HepG2 (cell line): Measurements from ENCODE around the gene HYLS1. TPM values are rescaled to one million over a fixed set of nuclear protein-coding genes. Genes with fewer than 3 reads are reported as not detected.
A peak's percentile ranks its signal among the peaks of the same experiment; 100 is the strongest.

Experiments
- ATAC-seq: fragments of 200-7000 bp; cut with Tn5 transposase; 3 replicates; pipeline ENCODE4 v1.9.1; 2020; ENCODE audit warnings: mild to moderate bottlenecking, moderate library complexity
- BruUV-seq: library from RNA; stranded (reverse); fragments of 400-500 nt; replicated peaks from 2 replicates; lab custom pipeline; 2021; lab: Mats Ljungman, UMichigan
- CTCF ChIA-PET: fragments of 300-600 bp; formaldehyde crosslinking; extraction: SDS; loops from one replicate; lab custom pipeline; 2021; ENCODE audit warnings: low total read pairs, inconsistent platforms, low intra/inter-chr PET ratio; lab: Yijun Ruan, JAX
- POLR2A ChIA-PET: fragments of 350-600 bp; sonication (Branson Sonifier 250); formaldehyde crosslinking; loops from one replicate; lab custom pipeline; 2020; ENCODE audit warnings: antibody characterized with exemption, inconsistent platforms; lab: Yijun Ruan, JAX
- DNase-seq: peaks from one replicate; pipeline ENCODE4 v3.0.0-alpha.2; 2015; ENCODE audit warnings: low spot score
- FAIRE-seq: peaks from 3 replicates; lab custom pipeline; 2011; peaks lifted over from hg19 to GRCh38; lab: Jason Lieb, UNC
- H2AFZ ChIP-seq: one replicate; pipeline ENCODE4 v1.6.1; 2011; ENCODE audit warnings: low read length, inconsistent platforms
- H3K27ac ChIP-seq: fragments of 300-600 bp; 3 replicates; pipeline ENCODE4 v1.8.0; 2011; ENCODE audit warnings: mixed run types, mild to moderate bottlenecking, mixed read lengths, low read length, inconsistent platforms; ENCODE audit not compliant: insufficient read depth; ENCODE audit errors: extremely low read length
- H3K27me3 ChIP-seq, 2 experiments: fragments of 200-600 bp in 1 of 2; 2 replicates in 1 of 2; 3 replicates in 1 of 2; pipeline versions ENCODE4 v1.6.0 to v1.8.0; 2011; ENCODE audit warnings: low read length in 2 of 2, mild to moderate bottlenecking in 2 of 2, moderate library complexity in 2 of 2, inconsistent platforms in 1 of 2; ENCODE audit not compliant: insufficient read depth in 2 of 2, control insufficient read depth in 1 of 2
- H3K36me3 ChIP-seq, 2 experiments: fragments of 200-600 bp in 1 of 2; replicated peaks in 1 of 2; 2 replicates in 1 of 2; 3 replicates in 1 of 2; pipeline versions ENCODE4 v1.5.1 to v1.8.0; 2011; ENCODE audit warnings: low read length in 2 of 2, inconsistent platforms in 1 of 2; ENCODE audit not compliant: insufficient read depth in 2 of 2, control insufficient read depth in 1 of 2
- H3K4me1 ChIP-seq: 2 replicates; pipeline ENCODE4 v1.5.1; 2012; ENCODE audit warnings: low read length, inconsistent platforms; ENCODE audit not compliant: insufficient read depth
- H3K4me2 ChIP-seq: 2 replicates; pipeline ENCODE4 v1.6.0; 2011; ENCODE audit warnings: low read depth, low read length, inconsistent platforms
- H3K4me3 ChIP-seq, 3 experiments: fragments of 200-600 bp in 1 of 3; sonication (generic), shearing (Covaris generic) in 1 of 3; replicated peaks in 1 of 3; 2 replicates each; pipeline ENCODE4 v1.5.1; 2011 to 2016; ENCODE audit warnings: low read length in 3 of 3, inconsistent platforms in 2 of 3, low read depth in 2 of 3, mild to moderate bottlenecking in 2 of 3, control low read depth in 1 of 3, mixed read lengths in 1 of 3; ENCODE audit not compliant: insufficient read depth in 1 of 3
- H3K79me2 ChIP-seq: one replicate; pipeline ENCODE4 v1.6.1; 2011; ENCODE audit warnings: low read length, inconsistent platforms; ENCODE audit not compliant: insufficient read depth
- H3K9ac ChIP-seq: 2 replicates; pipeline ENCODE4 v1.6.0; 2011; ENCODE audit warnings: mild to moderate bottlenecking, low read depth, low read length, inconsistent platforms; ENCODE audit not compliant: insufficient read depth
- H3K9me3 ChIP-seq: 2 replicates; pipeline ENCODE4 v1.5.1; 2012; ENCODE audit warnings: mild to moderate bottlenecking, low read length
- H4K20me1 ChIP-seq: 2 replicates; pipeline ENCODE4 v1.6.0; 2011; ENCODE audit warnings: inconsistent platforms, mild to moderate bottlenecking, low read length, moderate library complexity; ENCODE audit not compliant: insufficient read depth
- E2F5 ChIP-seq: sonication (generic); formaldehyde crosslinking; conservative IDR thresholded peaks from 2 replicates; pipeline ENCODE4 v1.4.0; 2020; ENCODE audit warnings: missing genetic modification reagents
- NFKB2 ChIP-seq: sonication (generic); formaldehyde crosslinking; IDR thresholded peaks from 2 replicates; pipeline ENCODE4 v1.4.0; 2020; ENCODE audit warnings: missing genetic modification reagents, borderline replicate concordance
- POLR2AphosphoS2 ChIP-seq: IDR thresholded peaks from 2 replicates; pipeline ENCODE4 v1.6.1; 2011; ENCODE audit warnings: low read depth, low read length, improper control_type of control experiment
- SOX13 ChIP-seq, 3 experiments: fragments of 450-650 bp in 1 of 3; sonication (generic) in 1 of 3; formaldehyde crosslinking in 1 of 3; IDR thresholded peaks in 2 of 3; conservative IDR thresholded peaks in 1 of 3; 2 replicates each; pipeline versions ENCODE4 v1.5.0 to v1.6.1; 2016 to 2020; ENCODE audit warnings: antibody characterized with exemption in 1 of 3, mild to moderate bottlenecking in 1 of 3, missing compliant biosample characterization in 1 of 3, missing genetic modification reagents in 1 of 3, moderate library complexity in 1 of 3
- SP140L ChIP-seq: sonication (generic); formaldehyde crosslinking; IDR thresholded peaks from 2 replicates; pipeline ENCODE4 v1.4.0; 2020; ENCODE audit warnings: missing genetic modification reagents, borderline replicate concordance
- TEAD2 ChIP-seq: sonication (generic); formaldehyde crosslinking; IDR thresholded peaks from 2 replicates; pipeline ENCODE4 v1.9.0; 2021; ENCODE audit warnings: missing genetic modification reagents
- ZBTB10 ChIP-seq: sonication (generic); formaldehyde crosslinking; IDR thresholded peaks from 2 replicates; pipeline ENCODE4 v1.4.0; 2020; ENCODE audit warnings: missing genetic modification reagents, borderline replicate concordance
- ZNF225 ChIP-seq: sonication (generic); formaldehyde crosslinking; IDR thresholded peaks from 2 replicates; pipeline ENCODE4 v1.4.0; 2020; ENCODE audit warnings: mild to moderate bottlenecking, missing genetic modification reagents
- ZNF329 ChIP-seq: sonication (generic); formaldehyde crosslinking; IDR thresholded peaks from 2 replicates; pipeline ENCODE4 v1.9.0; 2021; ENCODE audit warnings: low read depth, mild to moderate bottlenecking, missing genetic modification reagents
- ZNF343 ChIP-seq: sonication (generic); formaldehyde crosslinking; IDR thresholded peaks from 2 replicates; pipeline ENCODE4 v1.4.0; 2020; ENCODE audit warnings: mild to moderate bottlenecking, missing genetic modification reagents
- ZNF605 ChIP-seq: sonication (generic); formaldehyde crosslinking; IDR thresholded peaks from 2 replicates; pipeline ENCODE4 v1.8.0; 2022; ENCODE audit warnings: mild to moderate bottlenecking, missing genetic modification reagents
- ZNF629 ChIP-seq: sonication (generic); formaldehyde crosslinking; conservative IDR thresholded peaks from 2 replicates; pipeline ENCODE4 v1.5.0; 2020; ENCODE audit warnings: missing genetic modification reagents
- ZNF670 ChIP-seq: sonication (generic); formaldehyde crosslinking; IDR thresholded peaks from 2 replicates; pipeline ENCODE4 v1.8.0; 2022; ENCODE audit warnings: mild to moderate bottlenecking, missing genetic modification reagents, borderline replicate concordance
- ZNF747 ChIP-seq: sonication (generic); formaldehyde crosslinking; IDR thresholded peaks from 2 replicates; pipeline ENCODE4 v1.8.1; 2023; ENCODE audit warnings: missing genetic modification reagents, mild to moderate bottlenecking, borderline replicate concordance
- ZSCAN25 ChIP-seq: sonication (generic); formaldehyde crosslinking; IDR thresholded peaks from 2 replicates; pipeline ENCODE4 v1.8.0; 2022; ENCODE audit warnings: mild to moderate bottlenecking, missing genetic modification reagents
- ZSCAN9 ChIP-seq: IDR thresholded peaks from 2 replicates; pipeline ENCODE4 v1.6.1; 2016; ENCODE audit warnings: borderline replicate concordance
- WGBS: methylation state at CpG from one replicate; pipeline ENCODE4 v1.1.6; 2017; ENCODE audit warnings: low lambda C conversion rate; 5-methylcytosine and 5-hydroxymethylcytosine counted together
- in situ Hi-C: cut with HindIII; loops from 2 replicates; pipeline ENCODE4 v1.10.0; 2017; ENCODE audit warnings: low pct_unique_long_range_greater_than_20kb; ENCODE audit not compliant: extremely low pct_ligation_motif_present
- intact Hi-C: fragments of 100-400 bp; cut with micrococcal nuclease; formaldehyde crosslinking; loops from one replicate; pipeline ENCODE4 v1.10.0; 2022; ENCODE audit not compliant: unreplicated experiment
- polyA plus RNA-seq, 8 experiments: library from polyadenylated mRNA; depleted of rRNA in 3 of 8; stranded (reverse) in 7 of 8; unstranded in 1 of 8; fragments of >200 nt; fragmentation: Illumina TruSeq in 4 of 8; extraction: Trizol in 4 of 8; gene quantifications; 2 replicates each; pipeline versions ENCODE4 v1.2.1 to v1.2.3, GENCODE V29; 2011 to 2016; ENCODE audit warnings: low read depth in 4 of 8, missing spikeins in 1 of 8, mixed read lengths in 1 of 8; ENCODE audit not compliant: insufficient read depth in 1 of 8
- total RNA-seq, 5 experiments: library from RNA; depleted of rRNA; stranded (reverse); fragments of >200 nt; fragmentation: Illumina TruSeq; extraction: Trizol; gene quantifications; 2 replicates each; pipeline ENCODE4 v1.2.3, GENCODE V29; 2016; ENCODE audit warnings: low read depth in 1 of 5
- TF ChIP-seq, protein P1 (sequence below): sonication (generic); formaldehyde crosslinking; IDR thresholded peaks from 2 replicates; pipeline ENCODE4 v1.5.0; 2020; ENCODE audit warnings: mild to moderate bottlenecking, low read depth, missing genetic modification reagents, borderline replicate concordance
- TF ChIP-seq, protein P2 (sequence below): sonication (generic); formaldehyde crosslinking; IDR thresholded peaks from 2 replicates; pipeline ENCODE4 v1.4.0; 2020; ENCODE audit warnings: missing genetic modification reagents

The HYLS1 gene
- total and polyA plus RNA-seq, 2 of the 13 experiments (the other 11 are each of a cell fraction or from before 2014, with no cell fraction given) = 1.3 to 3.8 TPM

- Histone ChIP-seq H3K27ac (no peak overlapping the region), H3K9ac (no peak overlapping the region), H3K4me2 (peak overlapping the region; percentile 56), H4K20me1 (no peaks in the 10 kb centered on the region), H3K79me2 (no peaks in the 10 kb centered on the region), H2AFZ (no peak overlapping the region), H3K36me3 (no peaks in the 10 kb centered on the region), H3K4me3 (peak overlapping the region in 1 of 3 experiments; percentile 41; a peak in 1 of 6 replicates), H3K27me3 (peaks cover 0 to 3% of the 10 kb centered on the region in 2 experiments; a peak in 1 of 5 replicates), H3K9me3 (no peaks in the 10 kb centered on the region), H3K4me1 (peaks cover 68% of the 10 kb centered on the region)
- CTCF ChIA-PET = no interaction called here
- ATAC-seq (no peak), DNase-seq (no peak), FAIRE-seq (no peak)
- intact Hi-C loops (no loop called here), in situ Hi-C loops (no loop called here)
- POLR2A ChIA-PET = interaction anchor here (1.4 kb wide), 1 partner anchor 242 kb away, joined by 4 read pairs; no protein-coding TSS in a partner anchor
- 28% methylated on average over 14 of the region's 15 CpGs for WGBS
- BruUV-seq = no TSS peak
- TF ChIP-seq ZNF670 (CRISPR knock-in tag) = no peak
- TF ChIP-seq ZNF329 (CRISPR knock-in tag) = no peak
- TF ChIP-seq POLR2AphosphoS2 = no peak
- no peak for TF ChIP-seq ZNF343 (CRISPR knock-in tag)
- TF ChIP-seq ZSCAN9 = no peak
- no peak for TF ChIP-seq ZNF225
- no peak for TF ChIP-seq ZNF605 (CRISPR knock-in tag)
- TF ChIP-seq ZBTB10 (CRISPR knock-in tag) = no peak
- TF ChIP-seq SP140L = no peak
- TF ChIP-seq SOX13 (IDR thresholded peaks at IDR 0.05) = no peak
- no peak for TF ChIP-seq SOX13 (CRISPR knock-in tag; conservative IDR thresholded peaks at IDR 0.05 in 1 of 2, IDR thresholded peaks at IDR 0.05 in 1 of 2)
- TF ChIP-seq ZNF747 (CRISPR knock-in tag) = no peak
- TF ChIP-seq, protein P1, sequence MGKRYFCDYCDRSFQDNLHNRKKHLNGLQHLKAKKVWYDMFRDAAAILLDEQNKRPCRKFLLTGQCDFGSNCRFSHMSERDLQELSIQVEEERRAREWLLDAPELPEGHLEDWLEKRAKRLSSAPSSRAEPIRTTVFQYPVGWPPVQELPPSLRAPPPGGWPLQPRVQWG (CRISPR knock-in tag) = no peak
- TF ChIP-seq, protein P2, sequence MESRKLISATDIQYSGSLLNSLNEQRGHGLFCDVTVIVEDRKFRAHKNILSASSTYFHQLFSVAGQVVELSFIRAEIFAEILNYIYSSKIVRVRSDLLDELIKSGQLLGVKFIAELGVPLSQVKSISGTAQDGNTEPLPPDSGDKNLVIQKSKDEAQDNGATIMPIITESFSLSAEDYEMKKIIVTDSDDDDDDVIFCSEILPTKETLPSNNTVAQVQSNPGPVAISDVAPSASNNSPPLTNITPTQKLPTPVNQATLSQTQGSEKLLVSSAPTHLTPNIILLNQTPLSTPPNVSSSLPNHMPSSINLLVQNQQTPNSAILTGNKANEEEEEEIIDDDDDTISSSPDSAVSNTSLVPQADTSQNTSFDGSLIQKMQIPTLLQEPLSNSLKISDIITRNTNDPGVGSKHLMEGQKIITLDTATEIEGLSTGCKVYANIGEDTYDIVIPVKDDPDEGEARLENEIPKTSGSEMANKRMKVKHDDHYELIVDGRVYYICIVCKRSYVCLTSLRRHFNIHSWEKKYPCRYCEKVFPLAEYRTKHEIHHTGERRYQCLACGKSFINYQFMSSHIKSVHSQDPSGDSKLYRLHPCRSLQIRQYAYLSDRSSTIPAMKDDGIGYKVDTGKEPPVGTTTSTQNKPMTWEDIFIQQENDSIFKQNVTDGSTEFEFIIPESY = no peak
- no peak for TF ChIP-seq NFKB2 (CRISPR knock-in tag)
- no peak for TF ChIP-seq ZSCAN25 (CRISPR knock-in tag)
- no peak for TF ChIP-seq TEAD2 (CRISPR knock-in tag)
- no peak for TF ChIP-seq ZNF629
- no peak for TF ChIP-seq E2F5
Observed at GRCh38 chr11:125945011-125945796, 57.7 kb downstream of the HYLS1 start.
